ENCODE results near the gene DLST.
A peak's percentile ranks its signal among the peaks of the same experiment; 100 is the strongest.

DLST gene

GRCh38 chr14:74942181-74942580 lies 60.5 kb downstream of the DLST start:
- DNase-seq, result peak; percentile 32

- DNase-seq, result peak; percentile 15
Measured at GRCh38 chr14:74942608-74943007, 60.9 kb downstream of the DLST start.

- peak; percentile 32 for DNase-seq
Measured at GRCh38 chr14:74945261-74945851, 63.6 kb downstream of the DLST start.

GRCh38 chr14:74945852-74946658 lies 64.3 kb downstream of the DLST start:
- DNase-seq, result peak; percentile 86

GRCh38 chr14:74946659-74947281 lies 65.1 kb downstream of the DLST start:
- peak; percentile 29 for DNase-seq

GRCh38 chr14:74947353-74948227 lies 65.9 kb downstream of the DLST start:
- peak; percentile 11 for DNase-seq

GRCh38 chr14:74948228-74949175 lies 66.8 kb downstream of the DLST start:
- DNase-seq, result peak; percentile 28

GRCh38 chr14:74949191-74949601 lies 67.5 kb downstream of the DLST start:
- peak; percentile 27 for DNase-seq

GRCh38 chr14:74949859-74950573 lies 68.3 kb downstream of the DLST start:
- peak; percentile 25 for DNase-seq

- DNase-seq, result peak; percentile 9
Measured at GRCh38 chr14:74950795-74951442, 69.2 kb downstream of the DLST start.

- DNase-seq, result peak; percentile 35
Measured at GRCh38 chr14:74951443-74952179, 69.9 kb downstream of the DLST start.

- DNase-seq, result peak; percentile 18
Measured at GRCh38 chr14:74952180-74952665, 70.5 kb downstream of the DLST start.

GRCh38 chr14:74952697-74953484 lies 71.2 kb downstream of the DLST start:
- peak; percentile 38 for DNase-seq
